ENCODE results near the gene PNPLA2.
A peak's percentile ranks its signal among the peaks of the same experiment; 100 is the strongest.

The PNPLA2 gene

DNA sequence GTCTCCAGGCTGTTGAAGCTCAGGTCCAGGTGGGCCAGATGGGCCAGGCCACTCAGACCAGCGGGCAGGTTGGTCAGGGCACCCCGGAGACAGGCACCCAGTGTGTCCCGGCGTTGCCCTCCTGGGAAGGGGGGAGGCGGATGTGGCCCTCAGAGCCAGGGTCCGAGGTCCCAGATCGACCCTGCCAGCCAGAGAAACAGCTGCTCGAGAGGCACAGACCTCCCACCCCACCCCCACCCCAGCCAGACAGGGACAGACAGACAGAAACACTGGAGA, 15.3 kb upstream of the PNPLA2 start:
- ATAC-seq: no peak
- TF ChIP-seq ARNTL (CRISPR knock-in tag; IDR thresholded peaks at IDR 0.05; ENCODE audit: borderline replicate concordance, low read depth): no peak
- TF ChIP-seq GLIS3 (CRISPR knock-in tag; IDR thresholded peaks at IDR 0.05): no peak
- TF ChIP-seq, protein P1, sequence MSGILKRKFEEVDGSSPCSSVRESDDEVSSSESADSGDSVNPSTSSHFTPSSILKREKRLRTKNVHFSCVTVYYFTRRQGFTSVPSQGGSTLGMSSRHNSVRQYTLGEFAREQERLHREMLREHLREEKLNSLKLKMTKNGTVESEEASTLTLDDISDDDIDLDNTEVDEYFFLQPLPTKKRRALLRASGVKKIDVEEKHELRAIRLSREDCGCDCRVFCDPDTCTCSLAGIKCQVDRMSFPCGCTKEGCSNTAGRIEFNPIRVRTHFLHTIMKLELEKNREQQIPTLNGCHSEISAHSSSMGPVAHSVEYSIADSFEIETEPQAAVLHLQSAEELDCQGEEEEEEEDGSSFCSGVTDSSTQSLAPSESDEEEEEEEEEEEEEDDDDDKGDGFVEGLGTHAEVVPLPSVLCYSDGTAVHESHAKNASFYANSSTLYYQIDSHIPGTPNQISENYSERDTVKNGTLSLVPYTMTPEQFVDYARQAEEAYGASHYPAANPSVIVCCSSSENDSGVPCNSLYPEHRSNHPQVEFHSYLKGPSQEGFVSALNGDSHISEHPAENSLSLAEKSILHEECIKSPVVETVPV (CRISPR knock-in tag; IDR thresholded peaks at IDR 0.05): no peak
- TF ChIP-seq ZFP30 (CRISPR knock-in tag; IDR thresholded peaks at IDR 0.05): no peak
- no peak for TF ChIP-seq CSDC2 (CRISPR knock-in tag; IDR thresholded peaks at IDR 0.05)
- TF ChIP-seq ZNF70 (CRISPR knock-in tag; IDR thresholded peaks at IDR 0.05): no peak
- TF ChIP-seq TOX (CRISPR knock-in tag; IDR thresholded peaks at IDR 0.05; ENCODE audit: borderline replicate concordance): no peak
- no peak for TF ChIP-seq BACH2 (CRISPR knock-in tag; IDR thresholded peaks at IDR 0.05; ENCODE audit: borderline replicate concordance)
- no peak for TF ChIP-seq ZNF565 (CRISPR knock-in tag; conservative IDR thresholded peaks at IDR 0.05; ENCODE audit: low read depth)
- no peak for TF ChIP-seq ZC3H10 (CRISPR knock-in tag; IDR thresholded peaks at IDR 0.05)
- TF ChIP-seq, protein P2, sequence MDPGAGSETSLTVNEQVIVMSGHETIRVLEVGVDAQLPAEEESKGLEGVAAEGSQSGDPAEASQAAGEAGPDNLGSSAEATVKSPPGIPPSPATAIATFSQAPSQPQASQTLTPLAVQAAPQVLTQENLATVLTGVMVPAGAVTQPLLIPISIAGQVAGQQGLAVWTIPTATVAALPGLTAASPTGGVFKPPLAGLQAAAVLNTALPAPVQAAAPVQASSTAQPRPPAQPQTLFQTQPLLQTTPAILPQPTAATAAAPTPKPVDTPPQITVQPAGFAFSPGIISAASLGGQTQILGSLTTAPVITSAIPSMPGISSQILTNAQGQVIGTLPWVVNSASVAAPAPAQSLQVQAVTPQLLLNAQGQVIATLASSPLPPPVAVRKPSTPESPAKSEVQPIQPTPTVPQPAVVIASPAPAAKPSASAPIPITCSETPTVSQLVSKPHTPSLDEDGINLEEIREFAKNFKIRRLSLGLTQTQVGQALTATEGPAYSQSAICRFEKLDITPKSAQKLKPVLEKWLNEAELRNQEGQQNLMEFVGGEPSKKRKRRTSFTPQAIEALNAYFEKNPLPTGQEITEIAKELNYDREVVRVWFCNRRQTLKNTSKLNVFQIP (CRISPR knock-in tag; IDR thresholded peaks at IDR 0.05; ENCODE audit: borderline replicate concordance, low read depth): no peak
- no peak for TF ChIP-seq ZNF8 (CRISPR knock-in tag; IDR thresholded peaks at IDR 0.05)
- TF ChIP-seq, protein P3, sequence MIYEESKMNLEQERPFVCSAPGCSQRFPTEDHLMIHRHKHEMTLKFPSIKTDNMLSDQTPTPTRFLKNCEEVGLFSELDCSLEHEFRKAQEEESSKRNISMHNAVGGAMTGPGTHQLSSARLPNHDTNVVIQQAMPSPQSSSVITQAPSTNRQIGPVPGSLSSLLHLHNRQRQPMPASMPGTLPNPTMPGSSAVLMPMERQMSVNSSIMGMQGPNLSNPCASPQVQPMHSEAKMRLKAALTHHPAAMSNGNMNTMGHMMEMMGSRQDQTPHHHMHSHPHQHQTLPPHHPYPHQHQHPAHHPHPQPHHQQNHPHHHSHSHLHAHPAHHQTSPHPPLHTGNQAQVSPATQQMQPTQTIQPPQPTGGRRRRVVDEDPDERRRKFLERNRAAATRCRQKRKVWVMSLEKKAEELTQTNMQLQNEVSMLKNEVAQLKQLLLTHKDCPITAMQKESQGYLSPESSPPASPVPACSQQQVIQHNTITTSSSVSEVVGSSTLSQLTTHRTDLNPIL (CRISPR knock-in tag; IDR thresholded peaks at IDR 0.05; ENCODE audit: low read depth): no peak

DNA sequence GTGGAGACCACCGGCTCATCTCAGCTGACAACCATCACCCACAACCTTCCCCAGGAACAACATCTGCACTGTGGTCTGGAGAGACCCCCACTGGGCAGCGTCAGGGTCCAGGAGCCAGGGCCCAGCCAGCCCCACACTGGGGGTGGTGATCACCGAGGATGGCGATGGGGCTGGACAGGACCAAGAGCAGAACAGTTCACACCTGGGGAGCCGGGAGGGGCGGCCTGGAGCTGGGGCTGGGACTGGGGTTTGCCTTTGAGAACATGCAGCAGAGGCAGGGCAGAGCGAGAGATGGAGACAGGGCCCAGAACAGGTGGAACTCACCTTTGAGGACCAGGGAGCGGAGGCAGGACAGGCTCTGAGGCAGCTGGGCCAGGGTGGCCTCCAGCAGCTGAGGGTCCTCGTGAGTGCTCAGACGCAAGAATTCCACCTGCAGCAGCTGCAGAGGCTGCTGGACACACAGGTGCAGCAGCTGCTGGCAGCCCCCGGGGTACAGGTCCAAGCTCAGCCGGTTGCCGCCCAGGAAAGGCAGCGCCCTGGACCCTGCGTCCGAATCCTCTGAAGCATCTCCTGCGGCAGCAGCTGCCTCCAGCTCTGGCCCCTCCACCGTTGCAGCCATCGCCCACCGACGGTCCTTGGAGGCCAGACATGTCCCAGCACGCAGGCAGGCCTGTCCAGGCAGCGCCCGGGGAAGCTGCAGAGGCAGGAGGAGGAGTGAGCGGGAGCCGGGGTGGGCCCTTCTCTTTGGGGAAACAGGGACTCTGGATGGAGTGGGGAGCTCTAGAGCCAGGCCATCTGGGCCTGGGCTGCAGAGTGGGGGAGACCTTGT, 14.7 kb upstream of the PNPLA2 start:
- no peak for TF ChIP-seq ZNF70 (CRISPR knock-in tag; IDR thresholded peaks at IDR 0.05)
- TF ChIP-seq, protein P4, sequence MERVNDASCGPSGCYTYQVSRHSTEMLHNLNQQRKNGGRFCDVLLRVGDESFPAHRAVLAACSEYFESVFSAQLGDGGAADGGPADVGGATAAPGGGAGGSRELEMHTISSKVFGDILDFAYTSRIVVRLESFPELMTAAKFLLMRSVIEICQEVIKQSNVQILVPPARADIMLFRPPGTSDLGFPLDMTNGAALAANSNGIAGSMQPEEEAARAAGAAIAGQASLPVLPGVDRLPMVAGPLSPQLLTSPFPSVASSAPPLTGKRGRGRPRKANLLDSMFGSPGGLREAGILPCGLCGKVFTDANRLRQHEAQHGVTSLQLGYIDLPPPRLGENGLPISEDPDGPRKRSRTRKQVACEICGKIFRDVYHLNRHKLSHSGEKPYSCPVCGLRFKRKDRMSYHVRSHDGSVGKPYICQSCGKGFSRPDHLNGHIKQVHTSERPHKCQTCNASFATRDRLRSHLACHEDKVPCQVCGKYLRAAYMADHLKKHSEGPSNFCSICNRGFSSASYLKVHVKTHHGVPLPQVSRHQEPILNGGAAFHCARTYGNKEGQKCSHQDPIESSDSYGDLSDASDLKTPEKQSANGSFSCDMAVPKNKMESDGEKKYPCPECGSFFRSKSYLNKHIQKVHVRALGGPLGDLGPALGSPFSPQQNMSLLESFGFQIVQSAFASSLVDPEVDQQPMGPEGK (CRISPR knock-in tag; IDR thresholded peaks at IDR 0.05; ENCODE audit: borderline replicate concordance): no peak
- TF ChIP-seq CSDC2 (CRISPR knock-in tag; IDR thresholded peaks at IDR 0.05): no peak
- TF ChIP-seq ESRRG (CRISPR knock-in tag; IDR thresholded peaks at IDR 0.05): no peak
- no peak for TF ChIP-seq ZC3H10 (CRISPR knock-in tag; IDR thresholded peaks at IDR 0.05)
- TF ChIP-seq BACH2 (CRISPR knock-in tag; IDR thresholded peaks at IDR 0.05; ENCODE audit: borderline replicate concordance): no peak
- TF ChIP-seq, protein P5, sequence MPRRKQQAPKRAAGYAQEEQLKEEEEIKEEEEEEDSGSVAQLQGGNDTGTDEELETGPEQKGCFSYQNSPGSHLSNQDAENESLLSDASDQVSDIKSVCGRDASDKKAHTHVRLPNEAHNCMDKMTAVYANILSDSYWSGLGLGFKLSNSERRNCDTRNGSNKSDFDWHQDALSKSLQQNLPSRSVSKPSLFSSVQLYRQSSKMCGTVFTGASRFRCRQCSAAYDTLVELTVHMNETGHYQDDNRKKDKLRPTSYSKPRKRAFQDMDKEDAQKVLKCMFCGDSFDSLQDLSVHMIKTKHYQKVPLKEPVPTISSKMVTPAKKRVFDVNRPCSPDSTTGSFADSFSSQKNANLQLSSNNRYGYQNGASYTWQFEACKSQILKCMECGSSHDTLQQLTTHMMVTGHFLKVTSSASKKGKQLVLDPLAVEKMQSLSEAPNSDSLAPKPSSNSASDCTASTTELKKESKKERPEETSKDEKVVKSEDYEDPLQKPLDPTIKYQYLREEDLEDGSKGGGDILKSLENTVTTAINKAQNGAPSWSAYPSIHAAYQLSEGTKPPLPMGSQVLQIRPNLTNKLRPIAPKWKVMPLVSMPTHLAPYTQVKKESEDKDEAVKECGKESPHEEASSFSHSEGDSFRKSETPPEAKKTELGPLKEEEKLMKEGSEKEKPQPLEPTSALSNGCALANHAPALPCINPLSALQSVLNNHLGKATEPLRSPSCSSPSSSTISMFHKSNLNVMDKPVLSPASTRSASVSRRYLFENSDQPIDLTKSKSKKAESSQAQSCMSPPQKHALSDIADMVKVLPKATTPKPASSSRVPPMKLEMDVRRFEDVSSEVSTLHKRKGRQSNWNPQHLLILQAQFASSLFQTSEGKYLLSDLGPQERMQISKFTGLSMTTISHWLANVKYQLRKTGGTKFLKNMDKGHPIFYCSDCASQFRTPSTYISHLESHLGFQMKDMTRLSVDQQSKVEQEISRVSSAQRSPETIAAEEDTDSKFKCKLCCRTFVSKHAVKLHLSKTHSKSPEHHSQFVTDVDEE (CRISPR knock-in tag; IDR thresholded peaks at IDR 0.05): no peak
- no peak for TF ChIP-seq OSR1 (CRISPR knock-in tag; IDR thresholded peaks at IDR 0.05)
- TF ChIP-seq ZFP30 (CRISPR knock-in tag; IDR thresholded peaks at IDR 0.05): no peak
- TF ChIP-seq ZFP3 (CRISPR knock-in tag; IDR thresholded peaks at IDR 0.05): no peak
- TF ChIP-seq ARNTL (CRISPR knock-in tag; IDR thresholded peaks at IDR 0.05; ENCODE audit: borderline replicate concordance, low read depth): no peak
- TF ChIP-seq SNAI2 (CRISPR knock-in tag; IDR thresholded peaks at IDR 0.05): no peak
- no peak for TF ChIP-seq ISL1 (CRISPR knock-in tag; IDR thresholded peaks at IDR 0.05)
- no peak for TF ChIP-seq GLIS3 (CRISPR knock-in tag; IDR thresholded peaks at IDR 0.05)
- no peak for TF ChIP-seq RARB (CRISPR knock-in tag; IDR thresholded peaks at IDR 0.05)
- TF ChIP-seq TCF4 (CRISPR knock-in tag; IDR thresholded peaks at IDR 0.05; ENCODE audit: borderline replicate concordance): no peak
- TF ChIP-seq, protein P2 (CRISPR knock-in tag; IDR thresholded peaks at IDR 0.05; ENCODE audit: borderline replicate concordance, low read depth): no peak
- TF ChIP-seq ZNF8 (CRISPR knock-in tag; IDR thresholded peaks at IDR 0.05): no peak
- ATAC-seq: peak; percentile 8
